LNCaP clone FGC (cell line): ENCODE data around the gene THRB.

Experiments used
- DNase-seq: peaks from one replicate; pipeline ENCODE4 v3.0.0-alpha.2; 2011; ENCODE audit warnings: low read depth
- H3K4me3 ChIP-seq: 2 replicates; pipeline ENCODE4 v1.5.1; 2011; ENCODE audit warnings: mild to moderate bottlenecking, low read depth, low read length, control low read depth
- TF ChIP-seq, protein P1 (sequence below): IDR thresholded peaks from 2 replicates; pipeline ENCODE4 v1.5.1; 2012; ENCODE audit warnings: mild to moderate bottlenecking; ENCODE audit not compliant: control insufficient read depth, insufficient read depth; ENCODE audit errors: extremely low read depth

The THRB gene

DNA sequence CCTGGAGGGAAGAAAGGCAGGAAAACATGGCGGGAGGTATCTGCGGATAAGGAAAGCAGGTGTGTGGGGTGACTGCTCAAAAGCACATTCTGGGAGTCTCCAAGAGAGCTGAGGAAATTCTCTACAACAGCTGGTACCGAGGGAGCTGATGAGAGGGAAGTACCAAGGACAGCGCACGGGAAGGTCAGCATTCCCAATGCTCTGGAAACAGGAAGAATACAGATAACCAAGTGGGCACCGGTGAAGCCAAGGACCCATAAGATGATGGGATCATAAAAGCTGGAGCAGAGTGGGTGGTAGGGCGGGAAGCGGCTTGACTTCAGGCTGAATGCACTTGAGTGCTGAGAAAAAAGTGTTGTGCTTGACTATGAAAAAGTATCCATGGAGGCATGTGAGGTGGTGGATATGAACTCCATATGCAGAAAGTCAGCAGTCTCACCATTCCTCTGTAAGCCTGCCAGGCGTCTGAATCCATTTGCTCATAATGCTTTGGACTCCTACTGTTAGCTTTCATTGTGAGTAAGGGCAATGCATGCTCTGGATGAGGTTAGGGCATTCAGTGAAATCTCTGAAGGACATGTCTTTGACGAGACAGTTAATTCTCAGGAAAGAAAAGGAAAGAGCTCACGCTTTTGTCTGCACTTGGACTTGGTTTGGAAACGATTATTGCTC is 334.1 kb downstream of the THRB start:
- TF ChIP-seq, protein P1, sequence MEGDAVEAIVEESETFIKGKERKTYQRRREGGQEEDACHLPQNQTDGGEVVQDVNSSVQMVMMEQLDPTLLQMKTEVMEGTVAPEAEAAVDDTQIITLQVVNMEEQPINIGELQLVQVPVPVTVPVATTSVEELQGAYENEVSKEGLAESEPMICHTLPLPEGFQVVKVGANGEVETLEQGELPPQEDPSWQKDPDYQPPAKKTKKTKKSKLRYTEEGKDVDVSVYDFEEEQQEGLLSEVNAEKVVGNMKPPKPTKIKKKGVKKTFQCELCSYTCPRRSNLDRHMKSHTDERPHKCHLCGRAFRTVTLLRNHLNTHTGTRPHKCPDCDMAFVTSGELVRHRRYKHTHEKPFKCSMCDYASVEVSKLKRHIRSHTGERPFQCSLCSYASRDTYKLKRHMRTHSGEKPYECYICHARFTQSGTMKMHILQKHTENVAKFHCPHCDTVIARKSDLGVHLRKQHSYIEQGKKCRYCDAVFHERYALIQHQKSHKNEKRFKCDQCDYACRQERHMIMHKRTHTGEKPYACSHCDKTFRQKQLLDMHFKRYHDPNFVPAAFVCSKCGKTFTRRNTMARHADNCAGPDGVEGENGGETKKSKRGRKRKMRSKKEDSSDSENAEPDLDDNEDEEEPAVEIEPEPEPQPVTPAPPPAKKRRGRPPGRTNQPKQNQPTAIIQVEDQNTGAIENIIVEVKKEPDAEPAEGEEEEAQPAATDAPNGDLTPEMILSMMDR, result no peak
- no peak for DNase-seq
- H3K4me3 ChIP-seq, result no peak overlapping the region

DNA sequence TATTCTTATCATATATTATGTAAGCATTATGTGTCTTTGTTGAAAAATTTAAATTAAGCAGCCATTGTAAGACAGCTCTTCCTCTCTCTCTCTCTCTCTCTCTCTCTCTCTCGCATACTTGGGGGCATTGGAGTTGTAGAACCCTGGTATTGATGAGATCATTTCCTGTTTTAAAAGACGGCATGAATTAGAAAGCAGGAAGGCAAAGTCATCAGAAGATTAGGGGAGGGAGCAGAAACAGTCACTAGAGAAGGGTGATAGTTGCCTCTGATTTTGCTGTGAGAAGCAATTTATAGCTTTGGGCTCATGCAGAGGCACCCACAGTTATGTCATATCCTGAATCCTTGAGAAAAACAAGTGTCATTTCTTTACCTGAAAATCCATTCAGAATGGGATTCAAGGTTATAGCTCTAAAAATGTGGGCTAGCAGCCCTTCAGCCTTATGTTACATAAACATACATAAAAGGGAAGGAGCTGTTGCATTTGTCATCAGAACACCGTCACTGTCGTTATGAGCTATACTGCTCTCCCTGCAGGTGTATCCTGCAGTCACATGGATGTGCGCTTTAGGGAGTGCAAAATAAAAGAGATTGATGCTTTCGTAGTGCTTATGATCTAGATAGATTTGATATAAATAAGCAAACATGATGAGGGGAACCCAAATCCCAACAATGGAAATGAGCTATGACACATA is 335.7 kb downstream of the THRB start:
- no peak overlapping the region for H3K4me3 ChIP-seq
- DNase-seq, result no peak
- TF ChIP-seq, protein P1, result no peak

DNA sequence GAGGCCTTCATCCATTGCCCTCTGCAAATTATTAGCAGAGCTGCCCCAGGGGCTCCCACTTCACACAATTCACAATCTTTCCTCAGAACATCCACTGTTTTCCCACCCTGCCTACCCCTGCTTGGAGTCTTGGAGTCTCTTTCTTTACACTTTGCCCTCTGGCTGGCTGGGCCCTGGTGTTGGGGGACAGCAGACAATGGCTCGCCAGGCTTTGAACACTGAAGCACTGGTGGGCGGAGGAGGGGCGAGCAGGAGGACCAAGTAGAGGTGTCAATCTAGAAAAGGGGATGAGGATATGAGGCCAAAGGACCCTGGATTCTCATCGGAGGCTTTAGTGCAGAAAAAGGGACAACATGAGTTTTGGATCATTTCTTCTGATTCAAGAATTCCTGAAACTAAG is 337.5 kb downstream of the THRB start:
- TF ChIP-seq, protein P1, result no peak
- no peak overlapping the region for H3K4me3 ChIP-seq
- DNase-seq, result no peak

DNA sequence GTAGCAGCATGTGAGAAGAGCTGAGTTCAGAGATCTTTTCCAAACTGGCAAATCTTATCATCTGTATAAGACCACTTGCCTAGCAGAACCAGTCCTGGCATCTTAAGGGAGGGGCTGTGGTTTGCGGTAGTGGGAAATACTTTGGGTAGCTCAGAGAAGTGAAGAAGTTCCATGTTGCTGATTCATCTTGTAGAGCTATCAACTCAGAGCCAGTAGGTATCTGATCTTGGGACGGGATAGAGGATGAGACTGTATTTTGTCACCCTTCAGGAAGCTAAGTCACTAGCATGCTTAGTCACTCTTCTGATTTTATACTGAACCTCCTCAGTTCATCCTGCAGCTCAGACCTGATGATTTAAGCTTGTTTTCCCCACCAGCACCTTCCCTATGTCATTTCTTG is 338.2 kb downstream of the THRB start:
- DNase-seq, result no peak
- TF ChIP-seq, protein P1, result no peak
- no peak overlapping the region for H3K4me3 ChIP-seq

DNA sequence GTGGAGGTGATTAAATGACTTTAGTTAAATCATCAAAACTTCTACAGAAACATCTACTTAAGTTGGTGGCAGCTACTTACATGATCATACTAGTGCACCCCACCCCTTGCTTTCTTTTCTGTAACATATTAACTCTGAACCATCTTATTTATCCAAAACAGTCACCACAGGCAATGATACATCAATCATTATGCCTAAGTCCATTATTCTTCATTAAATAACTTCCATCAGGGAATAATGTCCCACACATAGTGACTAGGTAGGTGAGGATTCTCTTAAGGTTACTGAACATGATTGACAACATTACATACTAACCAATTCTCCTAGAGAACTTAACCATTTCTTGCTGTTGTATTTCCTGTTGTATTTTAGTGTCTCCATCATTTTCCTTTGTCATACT is 339.4 kb downstream of the THRB start:
- TF ChIP-seq, protein P1, result no peak
- no peak overlapping the region for H3K4me3 ChIP-seq
- no peak for DNase-seq

DNA sequence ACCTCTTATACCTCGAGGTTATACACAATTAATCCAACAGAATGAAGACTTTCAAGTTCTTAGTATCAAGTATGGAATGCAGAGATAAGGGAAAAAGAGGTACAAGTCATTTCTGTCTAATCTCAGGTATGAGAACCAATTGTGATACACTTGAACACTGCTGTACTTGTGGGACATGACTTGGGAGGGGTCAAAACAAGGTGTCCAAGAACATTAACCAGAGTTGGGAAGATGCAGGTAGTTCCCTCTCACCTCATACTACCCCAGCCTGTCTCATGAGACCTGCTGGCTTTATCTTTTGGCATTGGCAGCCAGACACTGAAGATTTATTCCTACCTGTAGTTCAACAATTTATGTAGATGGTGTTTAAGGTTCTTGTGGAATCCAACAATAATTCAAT is 339.9 kb downstream of the THRB start:
- H3K4me3 ChIP-seq, result no peak overlapping the region
- DNase-seq, result no peak
- TF ChIP-seq, protein P1, result no peak
